ENCODE data around the gene BTG2. TPM values are rescaled to one million over a fixed set of nuclear protein-coding genes. Genes with fewer than 3 reads are reported as not detected.

BTG2 gene
- total RNA-seq, 2 experiments from 2014 or later = 150 TPM

DNA sequence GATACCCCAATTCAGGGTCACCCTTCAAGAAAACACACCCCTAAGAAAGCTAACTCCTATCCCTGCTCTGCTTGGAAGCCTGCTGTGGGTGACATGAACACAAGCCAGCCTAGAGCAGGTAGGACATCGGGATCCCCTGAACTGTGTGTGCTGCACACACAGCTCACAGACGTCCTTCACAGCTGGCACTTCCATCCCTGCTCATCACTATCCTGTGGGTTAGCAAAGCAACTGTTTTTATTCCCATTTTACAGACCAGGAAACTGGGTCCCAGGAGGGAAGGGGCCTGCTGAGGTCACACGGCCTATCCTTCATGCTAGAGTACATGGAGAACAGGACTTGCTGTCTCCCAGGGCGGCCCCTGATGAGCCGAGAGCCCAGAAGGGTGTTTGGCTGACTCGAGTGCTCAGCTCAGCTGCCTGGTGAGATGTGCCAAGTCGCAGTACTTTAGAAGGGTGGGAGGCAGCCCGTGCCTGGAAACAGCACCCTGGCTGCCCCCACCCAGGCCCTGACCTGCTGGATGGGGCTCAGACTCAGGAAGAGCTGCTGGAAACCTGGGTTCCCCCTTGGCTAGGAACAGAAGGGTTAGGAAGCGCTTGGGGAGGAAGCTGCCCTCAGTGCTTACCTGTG lies 28.3 kb upstream of the BTG2 start:
- Mint-ChIP-seq H3K27ac (peak overlapping the region; percentile 85), H3K27me3 (no peaks in the 10 kb centered on the region), H3K36me3 (no peaks in the 10 kb centered on the region), H3K4me1 (ENCODE audit: low read depth) (peaks cover 67% of the 10 kb centered on the region), H3K4me3 (no peak overlapping the region), H3K9me3 (no peaks in the 10 kb centered on the region)
- intact Hi-C loops (cut with micrococcal nuclease) = no loop called here
- CTCF ChIA-PET = interaction anchor here (0.6 to 21.6 kb wide), 11 partner anchors 4 to 211 kb away, joined by 3 to 356 read pairs (median 6); no protein-coding TSS in a partner anchor
- DNase-seq = no peak
- POLR2A ChIA-PET = interaction anchor here (0.8 to 3.6 kb wide), 5 partner anchors 12 to 50 kb away, joined by 3 to 47 read pairs (median 8); partner anchors contain the start of gene BTG2

DNA sequence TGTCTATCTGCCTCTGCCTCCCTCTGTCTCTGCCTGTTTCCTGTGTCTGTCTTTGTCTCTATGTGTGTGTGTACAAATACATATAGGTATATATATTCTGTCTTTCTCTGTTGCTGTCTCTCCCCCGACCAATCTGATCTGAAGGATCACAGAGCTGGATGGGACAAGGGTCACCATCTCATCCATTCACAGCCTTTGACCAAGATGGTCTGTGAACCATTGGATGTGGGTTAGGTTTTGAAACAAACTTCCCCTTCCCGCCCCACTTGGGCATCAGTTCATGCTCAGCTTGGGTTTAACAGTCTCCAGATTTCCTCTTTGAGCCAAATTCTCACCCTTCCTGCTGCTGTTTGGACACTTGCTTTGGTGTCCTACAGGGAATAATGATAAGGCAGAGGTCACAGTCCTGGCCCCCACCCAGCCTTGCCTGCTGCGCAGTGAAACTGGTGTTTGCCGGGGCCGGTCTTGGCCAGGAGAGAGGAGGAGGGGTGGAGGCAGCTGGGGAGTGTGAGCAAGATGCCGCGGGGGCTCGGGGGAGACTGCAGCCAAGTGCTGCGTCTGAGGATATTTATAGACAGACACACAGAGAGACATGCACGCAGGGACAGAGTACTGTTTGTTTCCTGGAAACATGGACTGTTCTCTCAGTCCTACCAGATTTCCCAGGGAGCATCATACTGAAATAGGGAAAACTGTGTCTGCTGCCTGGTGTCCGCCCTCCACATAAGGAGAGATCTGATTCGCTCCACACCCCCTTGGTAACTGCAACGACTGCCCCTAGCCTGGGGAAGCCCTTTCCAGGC lies 27.0 kb upstream of the BTG2 start:
- intact Hi-C loops (cut with micrococcal nuclease) = loop anchor here (1.0 kb wide), 1 partner anchor 11 kb away; no protein-coding TSS in a partner anchor
- CTCF ChIA-PET = interaction anchor here (0.7 to 21.6 kb wide), 6 partner anchors 5 to 61 kb away, joined by 3 to 356 read pairs (median 12); no protein-coding TSS in a partner anchor
- DNase-seq = no peak

DNA sequence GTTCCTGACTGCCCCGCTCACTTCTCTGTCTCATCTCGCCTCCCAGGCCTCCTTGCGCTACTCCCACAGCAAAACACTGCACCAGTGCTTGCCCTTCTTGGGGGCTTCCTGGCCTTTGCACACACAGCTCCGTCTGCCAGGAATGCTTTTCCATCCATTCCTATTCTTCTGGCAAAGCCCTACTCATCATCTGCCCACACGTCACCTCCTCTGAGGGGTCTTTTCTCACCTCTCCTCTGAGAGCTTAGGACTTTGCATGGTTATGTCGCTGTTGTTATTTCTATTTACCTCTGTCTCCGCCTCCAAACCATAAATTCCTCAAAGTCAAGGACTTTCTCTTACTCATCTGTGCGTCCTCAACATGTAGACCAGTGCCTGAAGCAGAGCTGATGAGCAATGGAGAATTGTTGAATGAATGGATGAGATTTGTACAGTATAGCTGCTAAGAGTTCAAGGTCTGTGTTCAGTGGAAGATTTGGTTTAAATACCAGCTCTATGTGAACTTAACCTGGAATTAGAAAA lies 26.4 kb upstream of the BTG2 start:
- Mint-ChIP-seq H3K9me3 (no peaks in the 10 kb centered on the region), H3K27me3 (no peaks in the 10 kb centered on the region), H3K4me1 (ENCODE audit: low read depth) (peaks cover 58% of the 10 kb centered on the region), H3K4me3 (no peak overlapping the region), H3K27ac (peak overlapping the region; percentile 42), H3K36me3 (no peaks in the 10 kb centered on the region)
- no peak for DNase-seq
- CTCF ChIA-PET = interaction anchor here (0.7 to 21.6 kb wide), 4 partner anchors 6 to 374 kb away, joined by 3 to 356 read pairs (median 180); no protein-coding TSS in a partner anchor
- POLR2A ChIA-PET = interaction anchor here (0.9 to 3.6 kb wide), 3 partner anchors 10 to 46 kb away, joined by 4 to 47 read pairs (median 24); partner anchors contain the start of gene BTG2
- intact Hi-C loops (cut with micrococcal nuclease) = loop anchor here (1.0 kb wide), 1 partner anchor 10 kb away; no protein-coding TSS in a partner anchor

More for the DNA sequence above, 27.0 kb upstream of the BTG2 start:
- Mint-ChIP-seq H3K36me3 (no peaks in the 10 kb centered on the region), H3K4me1 (ENCODE audit: low read depth) (peaks cover 65% of the 10 kb centered on the region), H3K27me3 (no peaks in the 10 kb centered on the region), H3K9me3 (no peaks in the 10 kb centered on the region), H3K27ac (peak overlapping the region; percentile 85), H3K4me3 (peak overlapping the region; percentile 44)
- POLR2A ChIA-PET = interaction anchor here (0.8 to 3.6 kb wide), 5 partner anchors 10 to 48 kb away, joined by 3 to 47 read pairs (median 8); partner anchors contain the start of gene BTG2

DNA sequence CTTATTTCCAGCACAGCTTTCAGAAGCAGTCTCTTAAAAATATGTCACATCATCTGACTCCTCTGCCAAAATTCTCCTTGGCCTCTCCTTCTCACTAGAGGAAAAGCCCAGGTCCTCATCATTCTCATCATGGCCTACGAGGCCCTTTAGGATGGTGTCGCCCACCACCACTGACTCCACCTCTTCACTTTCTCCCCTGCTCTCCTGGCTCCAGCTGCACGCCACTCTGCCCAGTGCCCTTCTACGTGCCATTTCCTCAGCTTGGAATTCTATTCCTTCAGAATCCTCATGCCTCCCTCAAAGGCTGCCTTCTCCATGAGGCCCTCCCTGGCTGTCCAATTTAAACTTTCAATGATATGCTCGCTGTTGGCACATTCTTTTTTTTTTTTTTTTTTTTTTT lies 25.3 kb upstream of the BTG2 start:
- H3K27me3 Mint-ChIP-seq = no peaks in the 10 kb centered on the region
- peaks cover 48% of the 10 kb centered on the region for H3K4me1 Mint-ChIP-seq (ENCODE audit: low read depth)
- no peak for DNase-seq
- CTCF ChIA-PET = interaction anchor here (1.4 to 21.6 kb wide), 2 partner anchors 7 to 26 kb away, joined by 3 to 356 read pairs; no protein-coding TSS in a partner anchor
- POLR2A ChIA-PET = interaction anchor here (3.2 to 3.6 kb wide), 2 partner anchors 9 to 27 kb away, joined by 24 to 47 read pairs; partner anchors contain the start of gene BTG2
- H3K9me3 Mint-ChIP-seq = no peaks in the 10 kb centered on the region
- intact Hi-C loops (cut with micrococcal nuclease) = loop anchor here (10.0 kb wide), 2 partner anchors 485 to 1135 kb away; partner anchors contain the start of genes LAX1 and PPP1R15B
- H3K36me3 Mint-ChIP-seq = no peaks in the 10 kb centered on the region
- no peak overlapping the region for H3K4me3 Mint-ChIP-seq
- no peak overlapping the region for H3K27ac Mint-ChIP-seq

DNA sequence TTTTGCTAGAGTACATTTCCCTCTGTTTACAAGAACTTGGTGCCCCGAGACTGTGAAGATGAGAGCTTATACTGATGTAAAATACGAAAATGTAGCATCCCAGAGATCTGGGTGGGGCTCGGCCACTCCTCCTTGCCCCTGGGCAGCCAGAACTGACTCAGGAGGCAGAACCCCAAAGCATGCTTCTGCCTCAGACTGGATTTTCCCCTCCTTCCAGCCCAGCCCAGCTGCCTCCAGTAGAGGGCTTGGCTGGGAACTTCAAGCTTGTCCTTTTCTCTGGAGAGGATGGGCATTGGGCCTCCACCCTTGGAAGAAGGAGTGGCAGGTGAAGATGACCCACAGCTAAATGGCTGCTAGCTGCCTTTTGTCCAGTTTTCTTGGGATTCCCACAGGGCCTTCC lies 24.3 kb upstream of the BTG2 start:
- H3K36me3 Mint-ChIP-seq = no peaks in the 10 kb centered on the region
- intact Hi-C loops (cut with micrococcal nuclease) = loop anchor here (10.0 kb wide), 2 partner anchors 484 to 1134 kb away; partner anchors contain the start of genes LAX1 and PPP1R15B
- no peak overlapping the region for H3K27ac Mint-ChIP-seq
- ChIA-PET CTCF (interaction anchor here (0.6 to 21.6 kb wide), 6 partner anchors 8 to 207 kb away, joined by 3 to 356 read pairs (median 4); no protein-coding TSS in a partner anchor), POLR2A (interaction anchor here (1.1 kb wide), 1 partner anchor 25 kb away, joined by 4 read pairs; no protein-coding TSS in a partner anchor)
- no peak for DNase-seq
- peaks cover 40% of the 10 kb centered on the region for H3K4me1 Mint-ChIP-seq (ENCODE audit: low read depth)
- H3K27me3 Mint-ChIP-seq = no peaks in the 10 kb centered on the region
- no peak overlapping the region for H3K4me3 Mint-ChIP-seq
- no peaks in the 10 kb centered on the region for H3K9me3 Mint-ChIP-seq

DNA sequence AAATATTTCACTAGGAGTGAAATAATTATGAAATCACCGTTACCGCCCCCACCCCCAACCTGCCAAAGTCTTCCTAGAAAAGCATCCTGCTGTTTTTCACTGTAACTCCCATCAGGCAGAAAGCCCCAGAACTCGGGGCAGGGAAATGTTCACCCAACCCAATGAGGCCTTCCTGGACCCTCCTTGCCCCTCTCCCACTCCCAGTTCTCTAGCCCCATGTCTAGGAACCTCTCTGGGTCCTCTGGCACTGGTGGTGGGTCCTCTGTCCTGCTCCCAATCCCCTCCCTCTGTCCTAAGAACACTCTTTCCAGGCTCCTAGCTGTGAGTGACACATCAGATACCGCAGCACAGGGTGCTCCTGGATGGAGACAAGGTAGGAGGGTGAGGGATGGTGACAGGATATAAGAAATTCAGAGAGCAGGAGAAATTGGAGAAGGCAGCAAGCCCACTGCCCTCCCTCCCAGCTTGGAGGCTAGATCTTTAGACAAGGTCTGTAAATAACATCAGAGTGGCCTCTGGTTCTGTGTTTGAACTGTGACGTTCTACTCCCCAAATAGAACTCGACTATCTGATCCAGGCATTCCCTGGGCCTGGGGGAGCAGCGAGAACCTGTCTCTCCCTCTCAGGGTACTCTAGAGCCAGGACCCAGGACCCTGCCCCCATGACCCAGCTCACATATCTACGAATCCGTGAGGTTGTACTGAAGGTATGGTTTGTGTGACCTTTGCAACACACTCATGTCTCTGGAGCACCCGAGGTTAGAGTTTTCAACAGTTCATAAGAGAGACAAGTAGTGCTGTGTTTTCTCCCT lies 23.3 kb upstream of the BTG2 start:
- Mint-ChIP-seq H3K9me3 (no peaks in the 10 kb centered on the region), H3K27me3 (no peaks in the 10 kb centered on the region), H3K27ac (no peak overlapping the region), H3K36me3 (no peaks in the 10 kb centered on the region), H3K4me3 (no peak overlapping the region), H3K4me1 (ENCODE audit: low read depth) (peaks cover 43% of the 10 kb centered on the region)
- CTCF ChIA-PET = interaction anchor here (0.6 to 21.6 kb wide), 4 partner anchors 9 to 58 kb away, joined by 3 to 356 read pairs (median 61); no protein-coding TSS in a partner anchor
- no peak for DNase-seq
- POLR2A ChIA-PET = interaction anchor here (0.6 to 1.1 kb wide), 2 partner anchors 24 to 27 kb away, joined by 3 to 4 read pairs; no protein-coding TSS in a partner anchor
- intact Hi-C loops (cut with micrococcal nuclease) = loop anchor here (10.0 kb wide), 2 partner anchors 483 to 1133 kb away; partner anchors contain the start of genes LAX1 and PPP1R15B

DNA sequence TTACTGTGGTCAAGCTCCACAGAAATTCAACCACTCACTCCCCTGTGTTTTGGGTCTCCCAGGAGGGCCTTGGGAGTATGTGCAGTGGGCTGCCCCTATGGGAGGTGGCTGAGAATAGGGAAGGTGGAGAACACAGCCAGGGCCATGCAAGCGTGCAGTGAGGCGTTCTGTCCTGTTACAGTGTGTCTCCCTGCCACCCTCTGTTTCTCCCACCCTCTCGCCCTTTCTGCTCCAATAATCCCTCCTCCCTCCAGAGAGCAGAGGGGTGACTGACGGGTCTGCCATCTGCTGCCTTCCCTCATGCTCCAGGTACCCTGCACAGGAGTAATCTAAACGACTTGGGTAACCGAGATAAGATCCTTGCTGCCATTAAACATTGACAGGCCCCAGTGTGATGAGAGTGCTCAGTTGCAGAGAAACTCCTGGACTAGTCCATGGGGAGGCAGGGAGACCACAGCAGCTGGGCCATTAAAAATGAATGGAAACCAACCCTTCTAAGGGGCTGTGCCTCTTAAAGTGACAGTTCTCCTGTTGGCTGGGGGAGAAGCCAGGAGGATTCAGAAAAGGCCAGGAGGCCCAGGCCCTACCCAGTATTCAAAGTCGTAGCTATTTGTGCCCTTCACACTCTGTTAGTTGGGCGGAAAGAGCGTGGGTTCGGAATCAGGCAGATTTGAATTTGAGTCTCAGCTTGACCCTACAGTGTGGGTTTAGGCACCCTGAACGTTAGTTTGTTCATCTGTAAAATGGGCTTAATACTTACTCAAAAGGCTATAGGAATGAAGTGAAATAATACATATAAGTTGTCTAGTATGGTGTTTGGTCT lies 22.4 kb upstream of the BTG2 start:
- DNase-seq = no peak
- POLR2A ChIA-PET = interaction anchor here (1.4 kb wide), 1 partner anchor 43 kb away, joined by 3 read pairs; no protein-coding TSS in a partner anchor
- CTCF ChIA-PET = interaction anchor here (1.3 to 21.6 kb wide), 3 partner anchors 10 to 57 kb away, joined by 3 to 356 read pairs (median 119); no protein-coding TSS in a partner anchor
- intact Hi-C loops (cut with micrococcal nuclease) = loop anchor here (10.0 kb wide), 2 partner anchors 482 to 1132 kb away; partner anchors contain the start of genes LAX1 and PPP1R15B
- Mint-ChIP-seq H3K9me3 (no peaks in the 10 kb centered on the region), H3K27ac (no peak overlapping the region), H3K27me3 (peaks cover 2% of the 10 kb centered on the region), H3K36me3 (no peaks in the 10 kb centered on the region), H3K4me3 (no peak overlapping the region), H3K4me1 (ENCODE audit: low read depth) (peaks cover 43% of the 10 kb centered on the region)

DNA sequence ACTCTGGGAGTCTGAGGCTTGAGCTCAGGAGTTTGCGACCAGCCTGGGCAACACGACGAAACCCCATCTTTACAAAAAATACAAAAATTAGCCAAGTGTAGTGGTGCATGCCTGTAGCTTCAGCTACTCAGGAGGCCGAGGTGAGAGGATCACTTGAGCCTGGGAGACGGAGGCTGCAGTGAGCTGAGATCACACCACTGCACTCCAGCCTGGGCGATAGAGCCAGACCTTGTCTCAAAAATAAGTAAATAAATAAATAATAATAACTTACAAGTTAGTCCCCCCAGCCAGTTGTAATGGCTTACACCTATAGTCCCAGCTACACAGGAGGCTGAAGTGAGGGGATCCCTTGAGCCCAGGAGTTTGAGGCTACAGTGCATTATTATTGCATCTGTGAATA lies 21.7 kb upstream of the BTG2 start:
- no peak overlapping the region for H3K4me3 Mint-ChIP-seq
- H3K9me3 Mint-ChIP-seq = no peaks in the 10 kb centered on the region
- no peak overlapping the region for H3K27ac Mint-ChIP-seq
- ChIA-PET CTCF (interaction anchor here (0.9 to 21.6 kb wide), 3 partner anchors 11 to 255 kb away, joined by 3 to 356 read pairs (median 119); no protein-coding TSS in a partner anchor), POLR2A (interaction anchor here (0.9 to 1.4 kb wide), 2 partner anchors 39 to 42 kb away, joined by 3 read pairs; no protein-coding TSS in a partner anchor)
- DNase-seq = no peak
- no peaks in the 10 kb centered on the region for H3K36me3 Mint-ChIP-seq
- H3K27me3 Mint-ChIP-seq = peaks cover 2% of the 10 kb centered on the region
- H3K4me1 Mint-ChIP-seq (ENCODE audit: low read depth) = peaks cover 43% of the 10 kb centered on the region
- intact Hi-C loops (cut with micrococcal nuclease) = loop anchor here (10.0 kb wide), 2 partner anchors 481 to 1131 kb away; partner anchors contain the start of genes LAX1 and PPP1R15B

DNA sequence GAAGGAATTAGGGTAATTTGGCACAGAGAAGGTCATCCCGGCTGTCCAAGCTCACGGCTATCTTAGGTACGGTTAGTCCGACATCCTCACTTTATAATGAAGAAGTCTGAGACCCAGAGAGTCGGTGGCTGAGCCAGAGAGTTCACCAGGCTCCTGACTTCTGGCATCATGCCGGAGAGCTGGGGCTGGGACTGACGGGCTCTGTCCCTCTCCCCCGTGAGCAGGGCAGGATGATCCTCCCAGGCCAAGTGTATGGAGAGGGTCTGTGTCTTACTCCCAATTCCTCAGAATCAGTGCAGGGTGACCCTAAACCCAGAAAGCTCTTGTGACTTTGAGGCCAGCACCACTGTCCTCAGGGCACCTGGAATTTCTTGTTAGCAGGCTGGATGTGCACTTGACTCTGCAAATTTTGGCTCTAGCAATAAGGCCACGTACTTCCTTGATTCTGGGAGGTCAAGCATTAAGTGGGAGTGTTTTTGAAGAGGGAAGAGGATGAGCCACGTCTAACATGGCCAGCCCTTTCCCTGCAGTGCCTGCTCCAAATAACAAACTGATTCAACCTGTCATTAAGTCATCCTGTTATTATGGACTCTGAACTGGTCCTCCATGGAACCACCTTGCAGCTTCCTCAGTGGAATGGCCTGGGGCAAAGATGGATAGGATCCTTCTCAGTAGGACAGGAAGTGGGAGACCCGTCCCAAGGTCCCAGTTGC lies 20.8 kb upstream of the BTG2 start:
- CTCF ChIA-PET = interaction anchor here (0.9 to 21.6 kb wide), 4 partner anchors 12 to 256 kb away, joined by 3 to 356 read pairs (median 61); no protein-coding TSS in a partner anchor
- H3K9me3 Mint-ChIP-seq = no peaks in the 10 kb centered on the region
- peaks cover 2% of the 10 kb centered on the region for H3K27me3 Mint-ChIP-seq
- POLR2A ChIA-PET = interaction anchor here (0.9 kb wide), 1 partner anchor 38 kb away, joined by 3 read pairs; no protein-coding TSS in a partner anchor
- no peak for DNase-seq
- no peaks in the 10 kb centered on the region for H3K36me3 Mint-ChIP-seq
- peaks cover 47% of the 10 kb centered on the region for H3K4me1 Mint-ChIP-seq (ENCODE audit: low read depth)
- H3K4me3 Mint-ChIP-seq = no peak overlapping the region
- H3K27ac Mint-ChIP-seq = no peak overlapping the region
- intact Hi-C loops (cut with micrococcal nuclease) = loop anchor here (10.0 kb wide), 2 partner anchors 480 to 1130 kb away; partner anchors contain the start of genes LAX1 and PPP1R15B
